Esophagus muscularis mucosa (tissue), 4 donors: ENCODE measurements around the gene STAT4.

Experiments used
- CTCF ChIP-seq, 3 experiments: fragments of 200-600 bp in 2 of 3; fragments of 450-650 bp in 1 of 3; sonication (generic) in 2 of 3; IDR thresholded peaks; one replicate each; pipeline ENCODE4 v1.5.1; 2017 to 2019; ENCODE audit warnings: antibody characterized with exemption in 3 of 3, mild to moderate bottlenecking in 2 of 3, moderate library complexity in 1 of 3
- EP300 ChIP-seq: sonication (generic); formaldehyde crosslinking; IDR thresholded peaks from one replicate; pipeline ENCODE4 v1.6.1; 2017; ENCODE audit warnings: antibody characterized with exemption
- POLR2A ChIP-seq: fragments of 450-650 bp; IDR thresholded peaks from one replicate; pipeline ENCODE4 v1.6.1; 2017; ENCODE audit warnings: antibody characterized with exemption, moderate library complexity, mild to moderate bottlenecking, low read depth
- POLR2AphosphoS5 ChIP-seq, 2 donors: sonication (generic); formaldehyde crosslinking; IDR thresholded peaks; one replicate each; pipeline ENCODE4 v1.6.1; 2017; ENCODE audit warnings: antibody characterized with exemption in 2 of 2

GRCh38 chr2:191190435-191190834, 39.6 kb upstream of the STAT4 start:
- no peak for TF ChIP-seq POLR2AphosphoS5 (IDR thresholded peaks at IDR 0.05)
- TF ChIP-seq CTCF (IDR thresholded peaks at IDR 0.05): no peak
- TF ChIP-seq POLR2A: no peak
- TF ChIP-seq EP300: no peak
